H1 (cell line): ENCODE results near the gene MACF1. TPM values are rescaled to one million over a fixed set of nuclear protein-coding genes. Genes with fewer than 3 reads are reported as not detected.

ENCODE experiments used
- CTCF ChIA-PET: fragments of 300-600 bp; sonication (Branson Sonifier 250); formaldehyde crosslinking; loops from one replicate; lab custom pipeline; 2021; ENCODE audit not compliant: partially characterized antibody; lab: Charles Lee
- POLR2A ChIA-PET: fragments of 300-600 bp; sonication (Branson Sonifier 250); formaldehyde crosslinking; loops from one replicate; lab custom pipeline; 2021; ENCODE audit warnings: inconsistent platforms; ENCODE audit not compliant: partially characterized antibody; lab: Charles Lee
- DNase-seq, 2 experiments: peaks; one replicate each; pipeline versions ENCODE4 v3.0.0 to v3.0.0-alpha.2; 2010 to 2022; ENCODE audit warnings: low spot score in 2 of 2, low read depth in 1 of 2, mixed read lengths in 1 of 2
- FAIRE-seq: peaks from 2 replicates; lab custom pipeline; 2011; peaks lifted over from hg19 to GRCh38; lab: Jason Lieb, UNC
- H2AFZ ChIP-seq: 2 replicates; pipeline ENCODE4 v1.8.1; 2012; ENCODE audit warnings: low read length, inconsistent platforms
- H2AK5ac ChIP-seq: 2 replicates; pipeline ENCODE4 v1.6.1; 2013; ENCODE audit warnings: low read depth, low read length
- H2BK120ac ChIP-seq: replicated peaks from 2 replicates; pipeline ENCODE3; 2013; ENCODE audit warnings: low read depth, low read length, inconsistent platforms
- H2BK12ac ChIP-seq: 2 replicates; pipeline ENCODE4 v1.6.1; 2013; ENCODE audit warnings: low read depth, low read length
- H2BK15ac ChIP-seq: 2 replicates; pipeline ENCODE4 v1.6.1; 2013; ENCODE audit warnings: low read length
- H2BK20ac ChIP-seq: 2 replicates; pipeline ENCODE4 v1.6.1; 2013; ENCODE audit warnings: low read length
- H2BK5ac ChIP-seq: 2 replicates; pipeline ENCODE4 v1.6.1; 2013; ENCODE audit warnings: low read depth, low read length
- H3K14ac ChIP-seq: 2 replicates; pipeline ENCODE4 v1.6.1; 2013; ENCODE audit warnings: inconsistent platforms; ENCODE audit not compliant: insufficient read length
- H3K18ac ChIP-seq: 2 replicates; pipeline ENCODE4 v1.6.1; 2013; ENCODE audit warnings: low read length; ENCODE audit errors: extremely low read depth
- H3K23ac ChIP-seq: 2 replicates; pipeline ENCODE4 v1.6.1; 2013; ENCODE audit warnings: inconsistent platforms; ENCODE audit not compliant: insufficient read length
- H3K23me2 ChIP-seq: 2 replicates; pipeline ENCODE4 v1.6.1; 2013; ENCODE audit warnings: low read depth, low read length
- H3K27ac ChIP-seq: 2 replicates; pipeline ENCODE4 v1.6.1; 2011; ENCODE audit warnings: low read depth, low read length, inconsistent platforms
- H3K27me3 ChIP-seq, 4 experiments: replicated peaks in 1 of 4; 1 replicate in 1 of 4; 2 replicates in 3 of 4; pipeline versions ENCODE4 v1.6.1 to v1.8.1; 2011 to 2013; ENCODE audit warnings: low read length in 3 of 4, mild to moderate bottlenecking in 3 of 4, inconsistent platforms in 2 of 4, mixed read lengths in 2 of 4, moderate library complexity in 1 of 4; ENCODE audit not compliant: control insufficient read depth in 3 of 4, insufficient read depth in 3 of 4; ENCODE audit errors: extremely low read depth in 1 of 4
- H3K36me3 ChIP-seq, 4 experiments: 2 replicates each; pipeline versions ENCODE4 v1.6.1 to v1.8.1; 2011 to 2013; ENCODE audit warnings: mild to moderate bottlenecking in 4 of 4, low read length in 3 of 4, moderate library complexity in 2 of 4, control low read depth in 1 of 4, inconsistent platforms in 1 of 4; ENCODE audit not compliant: insufficient read depth in 4 of 4, control insufficient read depth in 2 of 4
- H3K4ac ChIP-seq: replicated peaks from 2 replicates; pipeline ENCODE3; 2013; ENCODE audit warnings: low read length, low read depth, mixed read lengths, inconsistent platforms; ENCODE audit not compliant: insufficient read length
- H3K4me1 ChIP-seq, 4 experiments: replicated peaks in 1 of 4; 1 replicate in 1 of 4; 2 replicates in 3 of 4; pipeline versions ENCODE4 v1.6.1 to v1.8.1; 2011 to 2013; ENCODE audit warnings: low read length in 3 of 4, inconsistent platforms in 2 of 4, mixed read lengths in 1 of 4; ENCODE audit not compliant: insufficient read depth in 4 of 4, control insufficient read depth in 3 of 4
- H3K4me2 ChIP-seq, 2 experiments: 2 replicates each; pipeline versions ENCODE4 v1.6.1 to v1.8.1; 2011 to 2013; ENCODE audit warnings: low read depth in 2 of 2, low read length in 2 of 2, control low read depth in 1 of 2, inconsistent platforms in 1 of 2, mild to moderate bottlenecking in 1 of 2; ENCODE audit not compliant: insufficient read depth in 1 of 2
- H3K4me3 ChIP-seq, 4 experiments: fragments of 200-600, 300-600 bp in 1 of 4; sonication (generic), shearing (Covaris generic), sonication (Bioruptor Twin) in 1 of 4; 2 replicates each; pipeline versions ENCODE4 v1.5.1 to v1.8.1; 2011 to 2016; ENCODE audit warnings: low read length in 4 of 4, low read depth in 3 of 4, control low read depth in 2 of 4, inconsistent platforms in 2 of 4, mild to moderate bottlenecking in 2 of 4, mixed read lengths in 1 of 4, moderate library complexity in 1 of 4; ENCODE audit not compliant: insufficient read depth in 2 of 4; ENCODE audit errors: extremely low read depth in 1 of 4
- H3K56ac ChIP-seq: replicated peaks from 2 replicates; pipeline ENCODE3; 2013; ENCODE audit warnings: low read depth, mild to moderate bottlenecking, mixed read lengths, low read length, inconsistent platforms; ENCODE audit not compliant: insufficient read length
- H3K79me1 ChIP-seq: 2 replicates; pipeline ENCODE4 v1.6.1; 2013; ENCODE audit warnings: low read depth, low read length, control low read depth
- H3K79me2 ChIP-seq, 2 experiments: 2 replicates each; pipeline versions ENCODE4 v1.6.1 to v1.8.1; 2012 to 2013; ENCODE audit warnings: low read length in 2 of 2, mild to moderate bottlenecking in 2 of 2, inconsistent platforms in 1 of 2; ENCODE audit not compliant: insufficient read depth in 2 of 2, control insufficient read depth in 1 of 2
- H3K9ac ChIP-seq, 4 experiments: replicated peaks in 1 of 4; 1 replicate in 1 of 4; 2 replicates in 3 of 4; pipeline versions ENCODE4 v1.6.1 to v1.8.1; 2011 to 2013; ENCODE audit warnings: low read depth in 3 of 4, low read length in 3 of 4, control low read depth in 2 of 4, mild to moderate bottlenecking in 2 of 4, moderate library complexity in 2 of 4, inconsistent platforms in 1 of 4; ENCODE audit errors: extremely low read depth in 1 of 4
- H3K9me3 ChIP-seq, 2 experiments: 2 replicates each; pipeline versions ENCODE4 v1.6.1 to v1.8.1; 2012 to 2013; ENCODE audit warnings: mild to moderate bottlenecking in 2 of 2, moderate library complexity in 2 of 2, control low read depth in 1 of 2, inconsistent platforms in 1 of 2, low read depth in 1 of 2, low read length in 1 of 2, mixed read lengths in 1 of 2; ENCODE audit not compliant: insufficient read depth in 2 of 2
- H4K20me1 ChIP-seq, 2 experiments: replicated peaks in 1 of 2; 2 replicates each; pipeline versions ENCODE3 to v1.8.1; 2011 to 2013; ENCODE audit warnings: inconsistent platforms in 2 of 2, low read length in 2 of 2, mild to moderate bottlenecking in 1 of 2; ENCODE audit not compliant: insufficient read depth in 2 of 2, control insufficient read depth in 1 of 2
- H4K5ac ChIP-seq: 2 replicates; pipeline ENCODE4 v1.6.1; 2013; ENCODE audit warnings: low read length, low read depth, mixed read lengths, inconsistent platforms; ENCODE audit not compliant: insufficient read length
- H4K8ac ChIP-seq: 2 replicates; pipeline ENCODE4 v1.8.0; 2013; ENCODE audit warnings: mild to moderate bottlenecking, moderate library complexity, low read length, inconsistent platforms; ENCODE audit not compliant: insufficient read depth; ENCODE audit errors: extremely low read depth
- H4K91ac ChIP-seq: replicated peaks from 2 replicates; pipeline ENCODE3; 2013; ENCODE audit warnings: low read length, mixed read lengths, inconsistent platforms; ENCODE audit not compliant: insufficient read length
- KDM1A ChIP-seq: fragments of 200-600, 300-600 bp; sonication (generic); IDR thresholded peaks from 2 replicates; pipeline ENCODE4 v1.7.1; 2016; ENCODE audit warnings: mild to moderate bottlenecking, low read length, borderline replicate concordance
- WGBS, 2 experiments: shearing (Covaris generic) in 1 of 2; methylation state at CpG; one replicate each; pipeline versions ENCODE4 v1.1.6 to v1.1.7; 2013 to 2015; ENCODE audit warnings: low lambda C conversion rate in 2 of 2, mixed read lengths in 2 of 2, inconsistent platforms in 1 of 2, low coverage in 1 of 2, missing lambda C conversion rate in 1 of 2; ENCODE audit not compliant: insufficient replicate concordance in 2 of 2, insufficient coverage in 1 of 2, insufficient read length in 1 of 2; ENCODE audit errors: extremely low coverage in 1 of 2, missing lambda C conversion rate in 1 of 2; 5-methylcytosine and 5-hydroxymethylcytosine counted together
- polyA plus RNA-seq, 7 experiments: library from polyadenylated mRNA; depleted of rRNA in 3 of 7; stranded (reverse) in 5 of 7; unstranded in 2 of 7; fragments of >200 nt in 5 of 7; fragments of 200-250 nt in 2 of 7; gene quantifications; 1 replicate in 5 of 7; 2 replicates in 1 of 7; 4 replicates in 1 of 7; pipeline versions ENCODE4 v1.2.1 to v1.2.3, GENCODE V29; 2011 to 2013; ENCODE audit warnings: missing spikeins in 2 of 7, mixed read lengths in 2 of 7
- total RNA-seq: library from RNA; stranded (reverse); fragmentation: NEBNext Ultra II Directional; extraction: Animal tissue kit (Norgen Biotek cat#: 25700); gene quantifications from 2 replicates; pipeline ENCODE4 v1.2.1, GENCODE V29; 2021

MACF1 gene
- total and polyA plus RNA-seq, 2 of the 8 experiments (the other 6 are each of a cell fraction or from before 2014, with no cell fraction given), result 59.8 to 285 TPM

DNA sequence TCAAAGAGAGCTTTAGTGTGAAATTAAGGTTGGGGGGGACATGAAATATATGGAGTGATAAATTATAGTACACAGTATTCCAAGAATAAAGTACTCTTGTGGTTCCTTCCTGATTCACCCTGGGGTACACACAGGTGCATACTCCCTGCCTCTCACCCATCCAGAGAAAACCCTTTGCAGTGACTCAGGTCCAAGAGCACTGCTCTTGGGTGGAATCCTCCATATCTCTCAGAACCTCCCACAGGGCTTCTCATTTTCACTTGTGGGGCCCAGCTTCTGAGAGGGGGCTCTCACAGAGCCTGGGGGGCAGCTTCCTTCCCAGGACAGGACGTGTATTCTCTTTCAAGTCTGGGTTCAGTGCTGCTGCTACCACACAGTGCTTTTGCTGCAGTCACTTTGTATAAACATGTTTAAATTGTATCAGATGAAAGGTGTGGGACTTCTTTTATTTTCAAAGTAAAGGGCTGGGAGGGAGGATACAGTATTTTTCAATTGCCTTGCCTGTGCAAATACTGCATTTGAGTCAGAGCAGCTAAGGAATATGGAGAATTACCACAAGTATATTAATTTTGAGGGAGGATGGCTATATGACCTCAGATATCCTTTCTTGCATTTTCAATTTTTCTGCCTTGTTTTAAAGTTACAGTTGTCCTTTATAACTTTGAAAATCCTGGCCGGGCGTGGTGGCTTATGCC is 262.1 kb downstream of the MACF1 start:
- no peak overlapping the region for H3K4me3 ChIP-seq
- H2BK120ac ChIP-seq, result no peak overlapping the region
- H4K91ac ChIP-seq, result no peak overlapping the region
- H2BK12ac ChIP-seq, result no peak overlapping the region
- ChIA-PET POLR2A (interaction anchor here (0.6 to 1.0 kb wide), 4 partner anchors 12 to 268 kb away, joined by 3 to 5 read pairs (median 3); no protein-coding TSS in a partner anchor), CTCF (interaction anchor here (0.8 to 12.0 kb wide), 2 partner anchors 73 to 91 kb away, joined by 3 to 68 read pairs; no protein-coding TSS in a partner anchor)
- FAIRE-seq (no peak), DNase-seq (no peak)
- H3K23me2 ChIP-seq, result no peaks in the 10 kb centered on the region
- H4K5ac ChIP-seq, result no peak overlapping the region
- no peak overlapping the region for H2AK5ac ChIP-seq
- no peak overlapping the region for H3K9ac ChIP-seq
- no peak overlapping the region for H2BK20ac ChIP-seq
- H2BK15ac ChIP-seq, result no peak overlapping the region
- no peak overlapping the region for H2AFZ ChIP-seq
- H3K4me2 ChIP-seq, result no peak overlapping the region
- peaks cover 31 to 81% (median 66%) of the 10 kb centered on the region in 4 experiments for H3K36me3 ChIP-seq
- no peak overlapping the region for H4K8ac ChIP-seq
- no peak overlapping the region for H3K18ac ChIP-seq
- H4K20me1 ChIP-seq, result peaks cover 0 to 2% of the 10 kb centered on the region in 2 experiments
- no peak for TF ChIP-seq KDM1A
- H3K23ac ChIP-seq, result no peak overlapping the region
- H3K27me3 ChIP-seq, result no peaks in the 10 kb centered on the region
- H3K79me2 ChIP-seq, result no peaks in the 10 kb centered on the region
- no peak overlapping the region for H2BK5ac ChIP-seq
- H3K4me1 ChIP-seq, result no peaks in the 10 kb centered on the region
- WGBS, 2 experiments, result 90% methylated on average over 3 of the region's 3 CpGs; no CpG with 5 or more reads in 1 of the 2 experiments
- H3K9me3 ChIP-seq, result no peaks in the 10 kb centered on the region
- H3K79me1 ChIP-seq, result no peaks in the 10 kb centered on the region; the same call in 1 of the 2 replicates
- H3K14ac ChIP-seq, result no peak overlapping the region
- no peak overlapping the region for H3K56ac ChIP-seq
- H3K4ac ChIP-seq, result no peak overlapping the region
- H3K27ac ChIP-seq, result no peak overlapping the region
